CD4-positive, alpha-beta T cell (primary cell): ENCODE results near the gene ATXN1. TPM values are rescaled to one million over a fixed set of nuclear protein-coding genes. Genes with fewer than 3 reads are reported as not detected.

Experiments used
- ATAC-seq: fragments of 200-7000 bp; cut with Tn5 transposase; one replicate; pipeline ENCODE4 v1.10.0; 2022; ENCODE audit warnings: mild to moderate bottlenecking; ENCODE audit not compliant: poor library complexity
- CTCF ChIA-PET: fragments of 350-600 bp; sonication (Branson Sonifier 250); formaldehyde crosslinking; loops from one replicate; lab custom pipeline; 2021; ENCODE audit warnings: antibody characterized with exemption, inconsistent platforms; lab: Charles Lee
- POLR2A ChIA-PET: fragments of 350-600 bp; sonication (Branson Sonifier 250); formaldehyde crosslinking; loops from one replicate; lab custom pipeline; 2021; ENCODE audit warnings: antibody characterized with exemption, inconsistent platforms; lab: Charles Lee
- DNase-seq, 14 experiments: peaks; one replicate each; pipeline ENCODE4 v3.0.0-alpha.2; 2013 to 2020; ENCODE audit warnings: mixed read lengths in 2 of 14
- H3K27ac ChIP-seq, 2 donors: one replicate each; pipeline versions ENCODE4 v1.5.1 to v1.7.0; 2013; ENCODE audit warnings: low read length in 2 of 2, low read depth in 1 of 2, mild to moderate bottlenecking in 1 of 2
- H3K27me3 ChIP-seq, 2 experiments: 1 replicate in 1 of 2; 2 replicates in 1 of 2; pipeline versions ENCODE4 v1.6.1 to v1.7.0; 2013; ENCODE audit warnings: low read length in 2 of 2, control low read depth in 1 of 2, mild to moderate bottlenecking in 1 of 2, moderate library complexity in 1 of 2; ENCODE audit not compliant: insufficient read depth in 2 of 2, control insufficient read depth in 1 of 2
- H3K36me3 ChIP-seq: one replicate; pipeline ENCODE4 v1.6.1; 2013; ENCODE audit warnings: low read length, control low read depth; ENCODE audit not compliant: insufficient read depth
- H3K4me1 ChIP-seq: one replicate; pipeline ENCODE4 v1.6.1; 2013; ENCODE audit warnings: low read length, control low read depth; ENCODE audit not compliant: insufficient read depth
- H3K4me3 ChIP-seq: one replicate; pipeline ENCODE4 v1.5.1; 2013; ENCODE audit warnings: mild to moderate bottlenecking, low read length, moderate library complexity
- H3K9me3 ChIP-seq, 2 experiments: 1 replicate in 1 of 2; 2 replicates in 1 of 2; pipeline versions ENCODE4 v1.6.1 to v1.7.0; 2013; ENCODE audit warnings: low read length in 2 of 2, mild to moderate bottlenecking in 2 of 2, control low read depth in 1 of 2, moderate library complexity in 1 of 2; ENCODE audit not compliant: control insufficient read depth in 1 of 2, insufficient read depth in 1 of 2
- H3K27ac Mint-ChIP-seq: one replicate; pipeline ENCODE4 v1.8.0; 2020; ENCODE audit warnings: mixed read lengths
- H3K27me3 Mint-ChIP-seq: one replicate; pipeline ENCODE4 v1.8.0; 2021; ENCODE audit warnings: mixed read lengths
- H3K36me3 Mint-ChIP-seq: one replicate; pipeline ENCODE4 v1.8.0; 2021; ENCODE audit warnings: low read depth, mixed read lengths
- H3K4me1 Mint-ChIP-seq: one replicate; pipeline ENCODE4 v1.8.0; 2021; ENCODE audit warnings: low read depth, mixed read lengths
- H3K4me3 Mint-ChIP-seq: one replicate; pipeline ENCODE4 v1.8.0; 2020; ENCODE audit warnings: mild to moderate bottlenecking, mixed read lengths
- H3K9me3 Mint-ChIP-seq: one replicate; pipeline ENCODE4 v1.8.0; 2020; ENCODE audit warnings: mixed read lengths
- CTCF ChIP-seq: fragments of 200-600 bp; IDR thresholded peaks from one replicate; pipeline ENCODE4 v1.8.0; 2022; ENCODE audit warnings: antibody characterized with exemption, mild to moderate bottlenecking
- intact Hi-C, 2 experiments: fragments of 100-400 bp; cut with DNase I in 1 of 2; cut with micrococcal nuclease in 1 of 2; formaldehyde crosslinking; loops; one replicate each; pipeline versions ENCODE4 v1.15.1 to v1.9.0; 2023 to 2025; cut with DNase I, micrococcal nuclease
- total RNA-seq, 174 experiments: library from RNA in 2 of 174; stranded (reverse) in 2 of 174; gene quantifications; one replicate each; pipeline ENCODE4 v1.2.3 and lab custom pipeline; 2021 to 2026

ATXN1 gene
- total RNA-seq, 2 experiments from 2014 or later: 74.2 to 76.7 TPM

- POLR2A ChIA-PET: no interaction called here
- Mint-ChIP-seq H3K4me3 (no peak overlapping the region), H3K27ac (no peak overlapping the region), H3K4me1 (no peaks in the 10 kb centered on the region), H3K9me3 (no peaks in the 10 kb centered on the region), H3K27me3 (no peaks in the 10 kb centered on the region), H3K36me3 (no peaks in the 10 kb centered on the region)
- H3K27ac ChIP-seq: no peak overlapping the region
- CTCF ChIA-PET: no interaction called here
- no peak overlapping the region for H3K4me3 ChIP-seq
- no peaks in the 10 kb centered on the region for H3K4me1 ChIP-seq
- intact Hi-C loops: no loop called here
- H3K9me3 ChIP-seq: no peaks in the 10 kb centered on the region
- H3K27me3 ChIP-seq: no peaks in the 10 kb centered on the region
- ATAC-seq (no peak), DNase-seq (no peak)
- no peaks in the 10 kb centered on the region for H3K36me3 ChIP-seq
- TF ChIP-seq CTCF: no peak
These were observed 468.8 kb downstream of the ATXN1 start for GRCh38 chr6:16292432-16292831.

- POLR2A ChIA-PET: no interaction called here
- Histone ChIP-seq H3K27me3 (no peaks in the 10 kb centered on the region), H3K9me3 (no peaks in the 10 kb centered on the region), H3K4me1 (no peaks in the 10 kb centered on the region), H3K27ac (no peak overlapping the region), H3K36me3 (no peaks in the 10 kb centered on the region), H3K4me3 (no peak overlapping the region)
- Mint-ChIP-seq H3K4me1 (no peaks in the 10 kb centered on the region), H3K4me3 (no peak overlapping the region), H3K36me3 (no peaks in the 10 kb centered on the region), H3K27me3 (no peaks in the 10 kb centered on the region), H3K27ac (no peak overlapping the region), H3K9me3 (no peaks in the 10 kb centered on the region)
- no peak for TF ChIP-seq CTCF
- CTCF ChIA-PET: no interaction called here
- DNase-seq (no peak), ATAC-seq (no peak)
- intact Hi-C loops: no loop called here
These were observed 469.5 kb downstream of the ATXN1 start for GRCh38 chr6:16291739-16292138.

GRCh38 chr6:16288163-16288562 is 473.1 kb downstream of the ATXN1 start:
- Histone ChIP-seq H3K27me3 (no peaks in the 10 kb centered on the region), H3K4me1 (no peaks in the 10 kb centered on the region), H3K9me3 (no peaks in the 10 kb centered on the region), H3K36me3 (no peaks in the 10 kb centered on the region), H3K27ac (no peak overlapping the region), H3K4me3 (no peak overlapping the region)
- DNase-seq: no peak
- Mint-ChIP-seq H3K27me3 (no peaks in the 10 kb centered on the region), H3K4me3 (no peak overlapping the region), H3K4me1 (no peaks in the 10 kb centered on the region), H3K36me3 (no peaks in the 10 kb centered on the region), H3K27ac (no peak overlapping the region), H3K9me3 (no peaks in the 10 kb centered on the region)
- CTCF ChIA-PET: interaction anchor here (0.6 kb wide), 1 partner anchor 103 kb away, joined by 3 read pairs; no protein-coding TSS in a partner anchor
- intact Hi-C loops: no loop called here
- no peak for TF ChIP-seq CTCF
- POLR2A ChIA-PET: no interaction called here
- ATAC-seq: no peak
